ENCODE data around the gene RNF151. TPM values are rescaled to one million over a fixed set of nuclear protein-coding genes. Genes with fewer than 3 reads are reported as not detected.
A peak's percentile ranks its signal among the peaks of the same experiment; 100 is the strongest.
"Not testable (repeated sequence)": the region's sequence is repeated elsewhere in the genome, so short reads cannot be mapped to it uniquely, and the experiment has no call there.

Gene RNF151
- total and polyA plus RNA-seq, 7 donors: not detected

GRCh38 chr16:1949507-1949906 lies 17.1 kb upstream of the RNF151 start:
- intact Hi-C loops (cut with DNase I): loop anchor here in 1 of 2 donors (10.0 kb wide), 1 partner anchor 175 kb away; the partner anchor contains the start of genes EME2, MRPS34 and NME3
- DNase-seq: no peak
- H3K27ac ChIP-seq: peak overlapping the region; percentile 30
- TF ChIP-seq, protein P1, sequence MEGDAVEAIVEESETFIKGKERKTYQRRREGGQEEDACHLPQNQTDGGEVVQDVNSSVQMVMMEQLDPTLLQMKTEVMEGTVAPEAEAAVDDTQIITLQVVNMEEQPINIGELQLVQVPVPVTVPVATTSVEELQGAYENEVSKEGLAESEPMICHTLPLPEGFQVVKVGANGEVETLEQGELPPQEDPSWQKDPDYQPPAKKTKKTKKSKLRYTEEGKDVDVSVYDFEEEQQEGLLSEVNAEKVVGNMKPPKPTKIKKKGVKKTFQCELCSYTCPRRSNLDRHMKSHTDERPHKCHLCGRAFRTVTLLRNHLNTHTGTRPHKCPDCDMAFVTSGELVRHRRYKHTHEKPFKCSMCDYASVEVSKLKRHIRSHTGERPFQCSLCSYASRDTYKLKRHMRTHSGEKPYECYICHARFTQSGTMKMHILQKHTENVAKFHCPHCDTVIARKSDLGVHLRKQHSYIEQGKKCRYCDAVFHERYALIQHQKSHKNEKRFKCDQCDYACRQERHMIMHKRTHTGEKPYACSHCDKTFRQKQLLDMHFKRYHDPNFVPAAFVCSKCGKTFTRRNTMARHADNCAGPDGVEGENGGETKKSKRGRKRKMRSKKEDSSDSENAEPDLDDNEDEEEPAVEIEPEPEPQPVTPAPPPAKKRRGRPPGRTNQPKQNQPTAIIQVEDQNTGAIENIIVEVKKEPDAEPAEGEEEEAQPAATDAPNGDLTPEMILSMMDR (IDR thresholded peaks at IDR 0.05): no peak
- H3K36me3 ChIP-seq (ENCODE audit: insufficient read depth in 1 of 2, low read depth in 1 of 2): peaks cover 0 to 6% of the 10 kb centered on the region in 2 donors
- WGBS, 3 donors: 86 to 92% (median 91%) methylated on average over 9 to 11 of the region's 11 CpGs
- no peak for ATAC-seq
- H3K27me3 ChIP-seq (ENCODE audit: insufficient read depth in 3 of 3, low read length in 2 of 3): no peaks in the 10 kb centered on the region
- H3K9me3 ChIP-seq: no peaks in the 10 kb centered on the region
- H3K4me3 ChIP-seq: no peak overlapping the region
- H3K4me1 ChIP-seq: peaks cover 38% of the 10 kb centered on the region

GRCh38 chr16:1950047-1950446 lies 16.6 kb upstream of the RNF151 start:
- H3K4me1 ChIP-seq: peaks cover 35% of the 10 kb centered on the region
- DNase-seq (peak; percentile 56 to 86), ATAC-seq (peak; percentile 61 to 71 (median 66))
- 28 to 51% (median 43%) methylated on average over 7 of the region's 7 CpGs for WGBS, 3 donors
- peaks cover 0 to 6% of the 10 kb centered on the region in 2 donors for H3K36me3 ChIP-seq (ENCODE audit: insufficient read depth in 1 of 2, low read depth in 1 of 2)
- no peaks in the 10 kb centered on the region for H3K9me3 ChIP-seq
- H3K27ac ChIP-seq: peak overlapping the region; percentile 90
- H3K4me3 ChIP-seq: peak overlapping the region; percentile 2
- TF ChIP-seq, protein P1 (IDR thresholded peaks at IDR 0.05): no peak
- H3K27me3 ChIP-seq (ENCODE audit: insufficient read depth in 3 of 3, low read length in 2 of 3): no peaks in the 10 kb centered on the region
- intact Hi-C loops (cut with DNase I): no loop called here

- TF ChIP-seq, protein P1 (IDR thresholded peaks at IDR 0.05): no peak
- Histone ChIP-seq H3K27ac (peak overlapping the region; percentile 90), H3K36me3 (ENCODE audit: insufficient read depth in 1 of 2, low read depth in 1 of 2) (peaks cover 0 to 6% of the 10 kb centered on the region in 2 donors), H3K4me1 (peaks cover 30% of the 10 kb centered on the region), H3K27me3 (ENCODE audit: insufficient read depth in 3 of 3, low read length in 2 of 3) (no peaks in the 10 kb centered on the region), H3K4me3 (peak overlapping the region; percentile 2), H3K9me3 (no peaks in the 10 kb centered on the region)
- intact Hi-C loops (cut with DNase I): no loop called here
- 25 to 48% (median 43%) methylated on average over 17 to 19 of the region's 19 CpGs for WGBS, 3 donors
- ATAC-seq: peak; percentile 70 to 75 (median 74)
- peak; percentile 62 to 90 for DNase-seq
Observed at GRCh38 chr16:1950559-1950958, 16.1 kb upstream of the RNF151 start.

GRCh38 chr16:1953734-1954133 lies 12.9 kb upstream of the RNF151 start:
- intact Hi-C loops (cut with DNase I): no loop called here
- Histone ChIP-seq H3K4me1 (peaks cover 16% of the 10 kb centered on the region), H3K36me3 (ENCODE audit: insufficient read depth in 1 of 2, low read depth in 1 of 2) (no peaks in the 10 kb centered on the region), H3K27ac (peak overlapping the region; percentile 90), H3K4me3 (peak overlapping the region; percentile 76), H3K9me3 (no peaks in the 10 kb centered on the region), H3K27me3 (ENCODE audit: insufficient read depth in 3 of 3, low read length in 2 of 3) (no peaks in the 10 kb centered on the region)
- DNase-seq (peak in 1 of 2 donors; percentile 72), ATAC-seq (peak; percentile 24 to 46 (median 27))
- WGBS, 3 donors: 31 to 52% (median 36%) methylated on average over 22 of the region's 22 CpGs
- TF ChIP-seq, protein P1 (IDR thresholded peaks at IDR 0.05): no peak

DNA sequence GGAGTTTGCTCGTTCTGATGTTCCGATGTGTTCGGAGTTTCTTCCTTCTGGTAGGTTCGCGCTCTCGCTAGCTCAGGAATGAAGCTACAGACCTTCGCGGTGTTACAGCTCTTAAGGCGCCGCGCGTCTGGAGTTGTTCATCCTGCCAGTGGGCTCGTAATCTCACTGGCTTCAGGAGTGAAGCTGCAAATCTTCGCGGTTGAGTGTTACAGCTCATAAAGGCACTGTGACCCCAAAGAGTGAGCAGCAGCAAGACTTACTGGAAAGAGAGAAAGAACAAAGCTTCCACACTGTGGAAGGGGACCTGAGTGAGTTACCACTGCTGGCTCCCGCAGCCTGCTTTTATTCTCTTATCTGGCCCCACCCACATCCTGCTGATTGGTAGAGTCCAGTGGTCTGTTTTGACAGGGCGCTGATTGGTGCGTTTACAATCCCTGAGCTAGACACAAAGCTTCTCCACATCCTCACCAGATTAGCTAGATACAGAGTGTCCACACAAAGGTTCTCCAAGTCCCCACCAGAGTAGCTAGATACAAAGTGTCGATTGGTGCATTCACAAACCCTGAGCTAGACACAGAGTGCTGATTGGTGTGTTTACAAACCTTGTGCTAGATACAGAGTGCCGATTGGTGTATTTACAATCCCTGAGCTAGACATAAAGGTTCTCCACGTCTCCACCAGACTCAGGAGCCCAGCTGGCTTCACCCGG lies 9.1 kb upstream of the RNF151 start:
- not testable (repeated sequence) for H3K27me3 ChIP-seq (ENCODE audit: insufficient read depth in 3 of 3, low read length in 2 of 3); H3K9me3 ChIP-seq; H3K27ac ChIP-seq; H3K4me3 ChIP-seq; ATAC-seq; DNase-seq
- Histone ChIP-seq H3K4me1 (peaks cover 19% of the 10 kb centered on the region), H3K36me3 (ENCODE audit: insufficient read depth in 1 of 2, low read depth in 1 of 2) (peaks cover 0 to 18% of the 10 kb centered on the region in 2 donors)
- WGBS, 3 donors: 88 to 92% (median 90%) methylated on average over 20 to 22 of the region's 22 CpGs
- intact Hi-C loops (cut with DNase I): loop anchor here in 1 of 2 donors (1.0 kb wide), 1 partner anchor 15 kb away; the partner anchor contains the start of gene TBL3

DNA sequence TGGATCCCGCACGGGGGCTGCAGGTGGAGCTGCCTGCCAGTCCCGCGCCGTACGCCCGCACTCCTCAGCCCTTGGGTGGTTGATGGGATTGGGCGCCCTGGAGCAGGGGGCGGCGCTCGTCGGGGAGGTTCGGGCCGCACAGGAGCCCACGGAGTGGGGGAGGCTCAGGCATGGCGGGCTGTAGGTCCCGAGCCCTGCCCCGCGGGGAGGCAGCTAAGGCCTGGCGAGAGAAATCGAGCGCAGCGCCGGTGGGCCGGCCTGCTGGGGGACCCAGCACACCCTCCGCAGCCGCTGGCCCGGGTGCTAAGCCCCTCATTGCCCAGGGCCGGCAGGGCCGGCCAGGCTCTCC lies 8.5 kb upstream of the RNF151 start:
- not testable (repeated sequence) for DNase-seq; H3K9me3 ChIP-seq; H3K27me3 ChIP-seq (ENCODE audit: insufficient read depth in 3 of 3, low read length in 2 of 3); H3K4me3 ChIP-seq; ATAC-seq; H3K27ac ChIP-seq
- Histone ChIP-seq H3K4me1 (peaks cover 19% of the 10 kb centered on the region), H3K36me3 (ENCODE audit: insufficient read depth in 1 of 2, low read depth in 1 of 2) (peaks cover 0 to 24% of the 10 kb centered on the region in 2 donors)
- 78 to 80% (median 79%) methylated on average over 27 to 30 of the region's 30 CpGs for WGBS, 3 donors
- intact Hi-C loops (cut with DNase I): loop anchor here in 1 of 2 donors (1.0 kb wide), 1 partner anchor 14 kb away; the partner anchor contains the start of gene TBL3

Data from psoas muscle (tissue), 8 donors.